AG09319 (cell line): ENCODE results near the gene DHX35.

Experiments
- DNase-seq: peaks from one replicate; pipeline ENCODE4 v3.0.0-alpha.2; 2010; ENCODE audit warnings: low read depth; ENCODE audit errors: extremely low read depth
- CTCF ChIP-seq: IDR thresholded peaks from 2 replicates; pipeline ENCODE4 v1.5.1; 2011; ENCODE audit warnings: low read depth, mild to moderate bottlenecking, inconsistent platforms, low read length, moderate library complexity

The DHX35 gene

GRCh38 chr20:39019805-39020325 is 57.7 kb downstream of the DHX35 start:
- TF ChIP-seq CTCF: no peak
- no peak for DNase-seq

DNA sequence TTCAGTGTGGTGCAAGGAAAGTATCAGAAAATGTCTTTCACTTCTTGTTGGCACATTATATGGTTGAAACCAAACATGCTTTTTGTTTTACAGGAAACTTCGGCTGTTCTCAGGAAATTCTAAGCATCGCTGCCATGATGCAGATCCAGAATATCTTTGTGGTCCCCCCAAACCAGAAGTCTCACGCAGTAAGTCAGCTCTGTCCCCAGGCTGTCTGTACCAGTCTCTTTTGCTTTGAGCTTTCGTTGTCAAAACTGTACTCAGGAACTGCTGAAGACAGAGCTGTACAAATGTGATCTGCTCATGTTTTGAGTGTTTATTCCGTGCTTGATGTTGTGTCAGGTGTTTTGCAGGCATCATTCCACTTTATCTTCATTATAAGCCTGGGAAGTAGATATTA is 59.6 kb downstream of the DHX35 start:
- DNase-seq: no peak

DNA sequence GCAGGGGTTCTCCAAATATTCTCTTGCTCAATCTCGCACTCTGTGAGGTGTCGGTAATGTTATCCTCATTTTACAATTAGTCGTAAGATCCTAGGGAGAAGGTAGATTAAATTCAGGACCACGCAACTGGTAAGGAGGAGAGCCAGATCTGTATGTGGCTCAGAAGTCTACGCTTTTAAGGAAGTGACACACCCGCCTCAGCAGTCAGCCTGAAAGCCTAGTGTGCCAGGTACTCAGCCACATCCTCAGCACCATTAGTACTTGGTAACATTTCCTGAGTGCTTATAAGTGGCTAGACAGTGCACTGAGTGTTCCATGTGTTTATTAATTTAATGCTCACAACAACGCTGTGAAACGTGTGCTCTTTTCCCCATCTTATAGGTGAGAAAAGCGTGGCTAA is 63.7 kb downstream of the DHX35 start:
- TF ChIP-seq CTCF: no peak
- DNase-seq: no peak

More for the DNA sequence above, 59.6 kb downstream of the DHX35 start:
- no peak for TF ChIP-seq CTCF

DNA sequence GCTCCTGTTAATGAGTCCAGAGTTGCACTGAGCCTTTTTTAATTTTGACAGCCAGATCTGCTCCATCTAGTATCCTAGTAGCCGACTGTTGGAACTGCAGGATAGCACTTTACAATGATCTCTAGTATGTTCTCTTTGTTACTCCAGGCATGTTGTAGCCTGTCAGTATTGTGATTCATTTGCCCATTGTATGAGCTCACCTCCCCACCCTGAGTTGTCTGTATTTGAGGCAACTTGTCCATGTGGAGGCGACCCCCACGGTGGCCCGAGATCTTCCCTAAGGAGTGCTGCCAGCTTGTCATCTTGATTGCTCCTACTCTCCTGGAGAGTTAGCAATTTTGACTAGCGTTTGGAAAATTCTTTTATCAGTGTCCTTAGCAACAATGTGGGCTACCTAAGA is 67.2 kb downstream of the DHX35 start:
- TF ChIP-seq CTCF: no peak
- DNase-seq: no peak

DNA sequence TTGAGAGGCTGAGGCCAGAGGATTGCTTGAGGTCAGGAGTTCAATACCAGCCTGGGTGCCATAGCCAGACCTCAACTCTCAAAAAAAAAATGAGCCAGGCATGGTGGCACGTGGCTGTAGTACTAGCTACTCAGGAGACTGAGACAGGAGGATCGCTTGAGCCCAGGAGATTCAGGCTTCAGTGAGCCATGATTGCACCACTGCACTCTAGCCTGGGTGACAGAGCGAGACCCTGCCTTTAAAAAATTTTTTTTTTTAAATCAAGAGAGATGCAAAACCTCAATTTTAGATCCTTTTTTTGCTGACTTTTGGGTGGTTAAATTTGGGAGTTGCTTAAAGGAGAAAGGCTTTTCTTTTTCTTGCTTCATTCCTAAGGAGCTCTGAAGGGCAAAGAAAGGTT is 70.9 kb downstream of the DHX35 start:
- no peak for TF ChIP-seq CTCF
- DNase-seq: no peak

GRCh38 chr20:39036011-39036410 is 73.9 kb downstream of the DHX35 start:
- no peak for DNase-seq
- no peak for TF ChIP-seq CTCF

- no peak for TF ChIP-seq CTCF
- DNase-seq: no peak
Measured at GRCh38 chr20:39036851-39037250, 74.7 kb downstream of the DHX35 start.
